Astrocyte (in vitro differentiated cells and primary cell): ENCODE results near the gene DNAJB12. TPM values are rescaled to one million over a fixed set of nuclear protein-coding genes. Genes with fewer than 3 reads are reported as not detected.
"Not testable (repeated sequence)": the region's sequence is repeated elsewhere in the genome, so short reads cannot be mapped to it uniquely, and the experiment has no call there.

Source experiments
- DNase-seq: peaks from one replicate; pipeline ENCODE4 v3.0.0-alpha.2; 2010; ENCODE audit warnings: low read depth
- FAIRE-seq: peaks from 2 replicates; lab custom pipeline; 2011; peaks lifted over from hg19 to GRCh38; lab: Jason Lieb, UNC
- H2AFZ ChIP-seq: 2 replicates; pipeline ENCODE4 v1.6.0; 2012; ENCODE audit warnings: low read depth, low read length, inconsistent platforms
- H3K27ac ChIP-seq: 2 replicates; pipeline ENCODE4 v1.5.1; 2011; ENCODE audit warnings: low read depth, low read length, inconsistent platforms
- H3K27me3 ChIP-seq: 2 replicates; pipeline ENCODE4 v1.6.0; 2011; ENCODE audit warnings: low read length, inconsistent platforms; ENCODE audit not compliant: insufficient read depth
- H3K36me3 ChIP-seq: 2 replicates; pipeline ENCODE4 v1.5.1; 2011; ENCODE audit warnings: low read length, inconsistent platforms; ENCODE audit not compliant: insufficient read depth
- H3K4me1 ChIP-seq: 2 replicates; pipeline ENCODE4 v1.5.1; 2011; ENCODE audit warnings: low read length, inconsistent platforms; ENCODE audit not compliant: insufficient read depth
- H3K4me2 ChIP-seq: 2 replicates; pipeline ENCODE4 v1.6.0; 2012; ENCODE audit warnings: low read length, inconsistent platforms
- H3K4me3 ChIP-seq: 2 replicates; pipeline ENCODE4 v1.5.1; 2011; ENCODE audit warnings: low read depth, mild to moderate bottlenecking, low read length, inconsistent platforms; ENCODE audit not compliant: insufficient read depth
- H3K79me2 ChIP-seq: 2 replicates; pipeline ENCODE4 v1.6.0; 2012; ENCODE audit warnings: mild to moderate bottlenecking, low read length, inconsistent platforms; ENCODE audit not compliant: insufficient read depth
- H3K9ac ChIP-seq: 2 replicates; pipeline ENCODE4 v1.6.0; 2012; ENCODE audit warnings: mild to moderate bottlenecking, low read length, inconsistent platforms
- H3K9me3 ChIP-seq: 2 replicates; pipeline ENCODE4 v1.5.1; 2012; ENCODE audit warnings: low read depth, mild to moderate bottlenecking, low read length, inconsistent platforms; ENCODE audit not compliant: insufficient read depth
- H4K20me1 ChIP-seq: 2 replicates; pipeline ENCODE4 v1.6.0; 2012; ENCODE audit warnings: low read length, inconsistent platforms; ENCODE audit not compliant: insufficient read depth
- H3K27ac Mint-ChIP-seq: one replicate; pipeline ENCODE4 v1.8.0; 2021; ENCODE audit warnings: mild to moderate bottlenecking, mixed read lengths; ENCODE audit not compliant: unreplicated experiment
- H3K27me3 Mint-ChIP-seq: one replicate; pipeline ENCODE4 v1.8.0; 2021; ENCODE audit warnings: low read depth, mixed read lengths; ENCODE audit not compliant: unreplicated experiment
- H3K36me3 Mint-ChIP-seq: one replicate; pipeline ENCODE4 v1.8.0; 2021; ENCODE audit warnings: low read depth, mixed read lengths; ENCODE audit not compliant: unreplicated experiment
- H3K4me1 Mint-ChIP-seq: one replicate; pipeline ENCODE4 v1.8.0; 2021; ENCODE audit warnings: low read depth, mixed read lengths; ENCODE audit not compliant: unreplicated experiment
- H3K4me3 Mint-ChIP-seq: one replicate; pipeline ENCODE4 v1.8.0; 2021; ENCODE audit warnings: mild to moderate bottlenecking, moderate library complexity, mixed read lengths; ENCODE audit not compliant: unreplicated experiment
- H3K9me3 Mint-ChIP-seq: one replicate; pipeline ENCODE4 v1.8.0; 2021; ENCODE audit warnings: mild to moderate bottlenecking, mixed read lengths; ENCODE audit not compliant: unreplicated experiment
- EZH2 ChIP-seq: IDR thresholded peaks from 2 replicates; pipeline ENCODE4 v1.6.1; 2012; ENCODE audit warnings: mild to moderate bottlenecking, low read length, inconsistent platforms; ENCODE audit not compliant: insufficient read depth
- total RNA-seq: library from RNA; stranded (reverse); gene quantifications from 2 replicates; pipeline ENCODE4 v1.2.1, GENCODE V29; 2021
- TF ChIP-seq, protein P1 (sequence below): IDR thresholded peaks from 2 replicates; pipeline ENCODE4 v1.5.1; 2011; ENCODE audit warnings: low read depth, mild to moderate bottlenecking, inconsistent platforms, low read length, moderate library complexity; ENCODE audit not compliant: insufficient read depth

DNAJB12 gene
- total RNA-seq, 1 donor from 2014 or later, result 24.3 TPM

GRCh38 chr10:72328045-72328828 lies 26.5 kb downstream of the DNAJB12 start:
- Mint-ChIP-seq H3K4me3 (no peak overlapping the region), H3K27me3 (no peaks in the 10 kb centered on the region), H3K9me3 (no peaks in the 10 kb centered on the region), H3K4me1 (peaks cover 16% of the 10 kb centered on the region), H3K27ac (no peak overlapping the region), H3K36me3 (no peaks in the 10 kb centered on the region)
- peaks cover 22% of the 10 kb centered on the region for H3K4me1 ChIP-seq
- no peaks in the 10 kb centered on the region for H3K79me2 ChIP-seq
- TF ChIP-seq EZH2, result no peak
- TF ChIP-seq, protein P1, sequence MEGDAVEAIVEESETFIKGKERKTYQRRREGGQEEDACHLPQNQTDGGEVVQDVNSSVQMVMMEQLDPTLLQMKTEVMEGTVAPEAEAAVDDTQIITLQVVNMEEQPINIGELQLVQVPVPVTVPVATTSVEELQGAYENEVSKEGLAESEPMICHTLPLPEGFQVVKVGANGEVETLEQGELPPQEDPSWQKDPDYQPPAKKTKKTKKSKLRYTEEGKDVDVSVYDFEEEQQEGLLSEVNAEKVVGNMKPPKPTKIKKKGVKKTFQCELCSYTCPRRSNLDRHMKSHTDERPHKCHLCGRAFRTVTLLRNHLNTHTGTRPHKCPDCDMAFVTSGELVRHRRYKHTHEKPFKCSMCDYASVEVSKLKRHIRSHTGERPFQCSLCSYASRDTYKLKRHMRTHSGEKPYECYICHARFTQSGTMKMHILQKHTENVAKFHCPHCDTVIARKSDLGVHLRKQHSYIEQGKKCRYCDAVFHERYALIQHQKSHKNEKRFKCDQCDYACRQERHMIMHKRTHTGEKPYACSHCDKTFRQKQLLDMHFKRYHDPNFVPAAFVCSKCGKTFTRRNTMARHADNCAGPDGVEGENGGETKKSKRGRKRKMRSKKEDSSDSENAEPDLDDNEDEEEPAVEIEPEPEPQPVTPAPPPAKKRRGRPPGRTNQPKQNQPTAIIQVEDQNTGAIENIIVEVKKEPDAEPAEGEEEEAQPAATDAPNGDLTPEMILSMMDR, result peak; percentile 33
- no peak for DNase-seq
- no peaks in the 10 kb centered on the region for H3K9me3 ChIP-seq
- H3K4me3 ChIP-seq, result no peak overlapping the region
- FAIRE-seq, result no peak
- H3K27ac ChIP-seq, result no peak overlapping the region
- H4K20me1 ChIP-seq, result no peaks in the 10 kb centered on the region
- H3K4me2 ChIP-seq, result no peak overlapping the region
- no peaks in the 10 kb centered on the region for H3K27me3 ChIP-seq
- no peak overlapping the region for H3K9ac ChIP-seq
- peaks cover under 1% of the 10 kb centered on the region for H3K36me3 ChIP-seq
- H2AFZ ChIP-seq, result no peak overlapping the region

DNA sequence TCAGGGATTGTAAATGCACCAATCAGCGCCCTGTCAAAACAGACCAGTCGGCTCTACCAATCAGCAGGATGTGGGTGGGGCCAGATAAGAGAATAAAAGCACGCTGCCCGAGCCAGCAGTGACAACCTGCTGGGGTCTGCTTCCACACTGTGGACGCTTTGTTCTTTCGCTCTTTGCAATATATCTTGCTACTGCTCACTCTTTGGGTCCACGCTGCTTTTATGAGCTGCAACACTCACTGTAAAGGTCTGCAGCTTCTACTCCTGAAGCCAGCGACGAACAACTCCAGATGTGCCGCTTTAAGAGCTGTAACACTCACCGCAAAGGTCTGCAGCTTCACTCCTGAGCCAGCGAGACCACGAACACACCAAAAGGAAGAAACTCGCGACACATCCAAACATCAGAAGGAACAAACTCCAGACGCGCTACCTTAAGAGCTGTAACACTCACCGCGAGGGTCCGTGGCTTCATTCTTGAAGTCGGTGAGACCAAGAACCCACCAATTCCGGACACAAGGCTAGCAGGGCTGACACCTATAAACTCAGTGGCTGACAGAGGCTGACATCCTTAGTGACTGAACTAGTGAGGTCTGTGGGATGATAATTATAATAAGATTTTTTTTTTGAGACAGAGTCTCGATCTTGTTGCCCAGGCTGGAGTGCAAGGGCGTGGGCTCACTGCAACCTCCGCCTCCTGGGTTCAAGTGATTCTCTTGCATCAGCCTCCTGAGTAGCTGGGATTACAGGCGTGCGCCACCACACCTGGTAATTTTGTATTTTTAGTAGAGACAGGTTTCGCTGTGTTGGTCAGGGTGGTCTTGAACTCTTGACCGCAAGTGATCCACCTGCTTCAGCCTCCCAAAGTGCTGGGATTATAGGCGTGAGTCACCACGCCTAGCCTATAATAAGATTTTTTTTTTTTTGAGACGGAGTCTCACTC lies 27.8 kb downstream of the DNAJB12 start:
- not testable (repeated sequence) for H2AFZ ChIP-seq, H3K27me3 ChIP-seq, H3K36me3 ChIP-seq, H3K27me3 Mint-ChIP-seq, DNase-seq, H3K9me3 ChIP-seq, H3K9ac ChIP-seq, H3K9me3 Mint-ChIP-seq, H3K4me3 ChIP-seq, H3K4me2 ChIP-seq, H3K36me3 Mint-ChIP-seq, H4K20me1 ChIP-seq, H3K79me2 ChIP-seq, H3K27ac ChIP-seq, FAIRE-seq
- Mint-ChIP-seq H3K4me1 (peaks cover 21% of the 10 kb centered on the region), H3K4me3 (peak overlapping the region; percentile 25), H3K27ac (peak overlapping the region; percentile 73)
- H3K4me1 ChIP-seq, result peaks cover 25% of the 10 kb centered on the region

- H3K9me3 ChIP-seq, H4K20me1 ChIP-seq, H3K27ac ChIP-seq, H3K4me3 ChIP-seq, DNase-seq, H3K4me3 Mint-ChIP-seq, H3K9me3 Mint-ChIP-seq, H3K36me3 ChIP-seq, H3K27me3 Mint-ChIP-seq, H3K27ac Mint-ChIP-seq, H3K27me3 ChIP-seq, H3K9ac ChIP-seq, H3K79me2 ChIP-seq, H3K36me3 Mint-ChIP-seq, FAIRE-seq: not testable (repeated sequence)
- H3K4me1 Mint-ChIP-seq, result peaks cover 21% of the 10 kb centered on the region
- peak overlapping the region; percentile 47 for H2AFZ ChIP-seq
- peaks cover 28% of the 10 kb centered on the region for H3K4me1 ChIP-seq
- H3K4me2 ChIP-seq, result peak overlapping the region; percentile 29
These were observed 29.2 kb downstream of the DNAJB12 start for GRCh38 chr10:72325243-72326175.
